Uterus (tissue), 4 donors: ENCODE measurements around the gene SLC25A39. TPM values are rescaled to one million over a fixed set of nuclear protein-coding genes. Genes with fewer than 3 reads are reported as not detected.

Source experiments
- DNase-seq, 2 donors: peaks; one replicate each; pipeline ENCODE4 v3.0.0-alpha.2; 2019 to 2020
- H3K27ac ChIP-seq, 2 donors: fragments of 200-600 bp; sonication (generic); 1 replicate in 1 of 2; 2 replicates in 1 of 2; pipeline ENCODE4 v1.5.1; 2016 to 2018
- H3K27me3 ChIP-seq, 2 donors: fragments of 200-600 bp; sonication (generic); one replicate each; pipeline ENCODE4 v1.5.1; 2018 to 2019; ENCODE audit warnings: control low read depth in 1 of 2
- H3K36me3 ChIP-seq, 2 donors: fragments of 200-600 bp; sonication (generic); one replicate each; pipeline ENCODE4 v1.5.1; 2019; ENCODE audit warnings: control low read depth in 1 of 2
- H3K4me1 ChIP-seq, 2 donors: fragments of 200-600 bp; sonication (generic); one replicate each; pipeline ENCODE4 v1.5.1; 2018 to 2019; ENCODE audit warnings: control low read depth in 1 of 2
- H3K4me3 ChIP-seq, 2 donors: fragments of 200-600 bp; sonication (generic); 1 replicate in 1 of 2; 2 replicates in 1 of 2; pipeline ENCODE4 v1.5.1; 2018 to 2019; ENCODE audit warnings: mild to moderate bottlenecking in 1 of 2
- H3K9me3 ChIP-seq, 2 donors: fragments of 200-600 bp; sonication (generic); one replicate each; pipeline ENCODE4 v1.5.1; 2019; ENCODE audit warnings: control low read depth in 1 of 2
- CTCF ChIP-seq, 4 experiments: fragments of 200-600 bp in 2 of 4; fragments of 450-650 bp in 2 of 4; sonication (generic) in 2 of 4; IDR thresholded peaks; one replicate each; pipeline ENCODE4 v1.5.1; 2016 to 2019; ENCODE audit warnings: antibody characterized with exemption in 4 of 4, mild to moderate bottlenecking in 2 of 4, moderate library complexity in 1 of 4
- POLR2A ChIP-seq, 2 donors: fragments of 450-650 bp; IDR thresholded peaks; one replicate each; pipeline ENCODE4 v1.6.1; 2016; ENCODE audit warnings: antibody characterized with exemption in 2 of 2, mild to moderate bottlenecking in 1 of 2, moderate library complexity in 1 of 2
- intact Hi-C: fragments of 100-400 bp; cut with DNase I; formaldehyde crosslinking; loops from one replicate; pipeline ENCODE4 v1.15.1; 2023; ENCODE audit warnings: low total_unique reads
- total RNA-seq, 4 donors: library from RNA; depleted of rRNA in 3 of 4; stranded (reverse); fragments of >200 nt in 3 of 4; gene quantifications; one replicate each; pipeline versions ENCODE4 v1.1.0 to v1.2.4, GENCODE V29; 2014 to 2023
- donor health status: DM: yes; HTN: yes; CAD: no.

The SLC25A39 gene
- total RNA-seq, 4 donors from 2014 or later, result 41.9 to 77.6 (median 50.7) TPM

GRCh38 chr17:44304651-44305050 lies 20.0 kb downstream of the SLC25A39 start:
- peaks cover 0 to 12% of the 10 kb centered on the region in 2 donors for H3K4me1 ChIP-seq
- intact Hi-C loops, result no loop called here
- H3K27ac ChIP-seq, result no peak overlapping the region
- H3K36me3 ChIP-seq, result no peaks in the 10 kb centered on the region
- TF ChIP-seq CTCF (IDR thresholded peaks at IDR 0.05) (no peak), POLR2A (IDR thresholded peaks at IDR 0.05) (no peak)
- no peak for DNase-seq
- H3K9me3 ChIP-seq, result no peaks in the 10 kb centered on the region
- H3K4me3 ChIP-seq, result no peak overlapping the region
- no peaks in the 10 kb centered on the region for H3K27me3 ChIP-seq

- Histone ChIP-seq H3K27ac (no peak overlapping the region), H3K4me3 (no peak overlapping the region), H3K4me1 (no peaks in the 10 kb centered on the region), H3K27me3 (no peaks in the 10 kb centered on the region), H3K36me3 (no peaks in the 10 kb centered on the region), H3K9me3 (no peaks in the 10 kb centered on the region)
- TF ChIP-seq CTCF (IDR thresholded peaks at IDR 0.05) (no peak), POLR2A (IDR thresholded peaks at IDR 0.05) (no peak)
- intact Hi-C loops, result no loop called here
- no peak for DNase-seq
Measured at GRCh38 chr17:44297975-44298374, 26.6 kb downstream of the SLC25A39 start.

GRCh38 chr17:44293509-44294226 lies 31.0 kb downstream of the SLC25A39 start:
- Histone ChIP-seq H3K4me3 (no peak overlapping the region), H3K9me3 (no peaks in the 10 kb centered on the region), H3K36me3 (no peaks in the 10 kb centered on the region), H3K27ac (no peak overlapping the region), H3K27me3 (no peaks in the 10 kb centered on the region), H3K4me1 (no peaks in the 10 kb centered on the region)
- TF ChIP-seq POLR2A (IDR thresholded peaks at IDR 0.05), result no peak
- TF ChIP-seq CTCF (IDR thresholded peaks at IDR 0.05), result no peak
- intact Hi-C loops, result no loop called here
- no peak for DNase-seq

- no peaks in the 10 kb centered on the region for H3K9me3 ChIP-seq
Measured at GRCh38 chr17:44287651-44288050, 37.0 kb downstream of the SLC25A39 start.

More at GRCh38 chr17:44287651-44288050, 37.0 kb downstream of the SLC25A39 start:
- Histone ChIP-seq H3K27ac (no peak overlapping the region), H3K4me1 (no peaks in the 10 kb centered on the region), H3K4me3 (no peak overlapping the region), H3K36me3 (no peaks in the 10 kb centered on the region), H3K27me3 (no peaks in the 10 kb centered on the region)
- DNase-seq, result no peak
- intact Hi-C loops, result no loop called here
- TF ChIP-seq POLR2A (IDR thresholded peaks at IDR 0.05), result no peak
- no peak for TF ChIP-seq CTCF (IDR thresholded peaks at IDR 0.05)
